Activated naive CD4-positive, alpha-beta T cell (primary cell): ENCODE data around the gene IFI44L.
A peak's percentile ranks its signal among the peaks of the same experiment; 100 is the strongest.

Source experiments
- DNase-seq, 4 experiments: peaks; one replicate each; lab custom pipeline; 2025; lab: John Stamatoyannopoulos, UW

Gene IFI44L

GRCh38 chr1:78619803-78620579 lies at the start of gene IFI44L:
IFI44L (plus strand) TSS chr1:78620448; CDS start chr1:78627916, 7,468 bp downstream.
- DNase-seq, result peak; percentile 5 to 71 (median 42)

- DNase-seq, result no peak
These were observed 49.7 kb upstream of the IFI44L start for GRCh38 chr1:78570539-78570938.

GRCh38 chr1:78577257-78578100 lies 42.8 kb upstream of the IFI44L start:
- no peak for DNase-seq

- DNase-seq, result no peak
These were observed 33.7 kb upstream of the IFI44L start for GRCh38 chr1:78586572-78586971.

- DNase-seq, result no peak
These were observed 33.0 kb upstream of the IFI44L start for GRCh38 chr1:78587211-78587610.

- DNase-seq, result no peak
These were observed 28.3 kb upstream of the IFI44L start for GRCh38 chr1:78591971-78592370.

GRCh38 chr1:78599294-78599693 lies 21.0 kb upstream of the IFI44L start:
- no peak for DNase-seq

- no peak for DNase-seq
These were observed 19.2 kb upstream of the IFI44L start for GRCh38 chr1:78601068-78601467.

GRCh38 chr1:78603206-78603605 lies 17.0 kb upstream of the IFI44L start:
- no peak for DNase-seq

- no peak for DNase-seq
These were observed 15.6 kb upstream of the IFI44L start for GRCh38 chr1:78604643-78605042.

GRCh38 chr1:78606274-78606673 lies 14.0 kb upstream of the IFI44L start:
- no peak for DNase-seq

GRCh38 chr1:78607334-78607927 lies 12.8 kb upstream of the IFI44L start:
- no peak for DNase-seq

GRCh38 chr1:78607944-78608343 lies 12.3 kb upstream of the IFI44L start:
- DNase-seq, result no peak

GRCh38 chr1:78617615-78618026 lies 2.6 kb upstream of the IFI44L start:
- peak in 1 of 4 experiments; percentile 22 for DNase-seq

GRCh38 chr1:78619032-78619431 lies 1.2 kb upstream of the IFI44L start:
- no peak for DNase-seq

- DNase-seq, result no peak
These were observed 824 bp upstream of the IFI44L start for GRCh38 chr1:78619446-78619802.

- no peak for DNase-seq
These were observed 418 bp downstream of the IFI44L start for GRCh38 chr1:78620666-78621065.

- DNase-seq, result no peak
These were observed 2.3 kb downstream of the IFI44L start for GRCh38 chr1:78622548-78622947.

- DNase-seq, result no peak
These were observed 3.8 kb downstream of the IFI44L start for GRCh38 chr1:78624035-78624434.

- no peak for DNase-seq
These were observed 7.1 kb downstream of the IFI44L start for GRCh38 chr1:78627321-78627720.

- DNase-seq, result no peak
These were observed 10.4 kb downstream of the IFI44L start for GRCh38 chr1:78630600-78630999.

GRCh38 chr1:78633209-78633608 lies 13.0 kb downstream of the IFI44L start:
- DNase-seq, result no peak

GRCh38 chr1:78640462-78640861 lies 20.2 kb downstream of the IFI44L start:
- no peak for DNase-seq
